GM23248 (cell line): ENCODE data around the gene HOXC9.
A peak's percentile ranks its signal among the peaks of the same experiment; 100 is the strongest.

Experiments
- EZH2 ChIP-seq: fragments of 200-600 bp; sonication (generic); IDR thresholded peaks from 2 replicates; pipeline ENCODE4 v1.6.1; 2018; ENCODE audit warnings: antibody characterized with exemption, mild to moderate bottlenecking; ENCODE audit not compliant: insufficient read depth, poor library complexity, severe bottlenecking
- EZH2phosphoT487 ChIP-seq: fragments of 200-600 bp; sonication (generic); IDR thresholded peaks from 2 replicates; pipeline ENCODE4 v1.6.1; 2018; ENCODE audit warnings: antibody characterized with exemption, moderate library complexity, mild to moderate bottlenecking, low read depth; ENCODE audit not compliant: insufficient read depth

DNA sequence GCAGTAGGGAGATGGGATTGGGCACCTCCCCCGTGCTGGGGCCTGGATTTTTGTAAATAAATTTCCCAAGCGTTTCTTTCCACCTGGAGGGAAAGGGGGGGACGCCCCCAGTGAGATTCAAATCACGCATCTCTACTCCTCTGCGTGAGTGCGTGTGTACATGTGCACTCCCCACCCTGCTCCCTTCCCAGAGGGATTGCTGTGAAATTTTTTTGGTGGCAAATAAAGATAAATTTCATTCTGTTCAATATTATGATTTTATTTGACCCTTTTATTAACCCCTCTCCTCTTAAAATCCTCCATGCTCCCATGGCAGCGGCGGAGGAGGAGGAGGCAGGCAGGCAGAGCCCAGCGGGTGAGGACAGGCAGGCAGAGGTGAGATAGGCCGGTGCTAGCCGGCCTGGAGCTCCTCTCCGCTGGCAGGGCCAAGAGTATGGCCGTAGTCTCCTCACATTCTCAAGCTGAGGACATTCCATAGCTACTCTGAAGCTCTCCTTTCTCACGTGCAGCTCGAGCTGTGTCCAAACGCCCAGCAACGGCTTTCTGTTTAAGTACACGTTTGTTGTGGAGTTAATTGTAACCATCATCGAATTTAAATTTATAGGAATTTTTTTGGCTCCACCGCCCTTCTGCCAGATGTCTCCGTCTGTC is 23.7 kb upstream of the HOXC9 start:
- TF ChIP-seq EZH2phosphoT487 (no peak), EZH2 (peak; percentile 54)
